ENCODE data around the gene STUB1.

- TF ChIP-seq CTCF (IDR thresholded peaks at IDR 0.05; ENCODE audit: low read length) (no peak), EZH2 (IDR thresholded peaks at IDR 0.05; ENCODE audit: borderline replicate concordance, low read length) (no peak)
These were observed 22.7 kb upstream of the STUB1 start for GRCh38 chr16:657487-657886.

Data from OCI-LY1 (cell line).